Activated naive CD8-positive, alpha-beta T cell treated with anti-CD3 and anti-CD28 coated beads for 36 hours (primary cell): ENCODE results near the gene HINFP. TPM values are rescaled to one million over a fixed set of nuclear protein-coding genes. Genes with fewer than 3 reads are reported as not detected.

Source experiments
- DNase-seq: peaks from one replicate; pipeline ENCODE4 v3.0.0; 2021
- H3K27ac Mint-ChIP-seq: one replicate; pipeline ENCODE4 v1.8.0; 2022; ENCODE audit warnings: mild to moderate bottlenecking, moderate library complexity, mixed read lengths
- H3K27me3 Mint-ChIP-seq: one replicate; pipeline ENCODE4 v1.8.0; 2022; ENCODE audit warnings: mild to moderate bottlenecking, mixed read lengths
- H3K36me3 Mint-ChIP-seq: one replicate; pipeline ENCODE4 v1.8.0; 2021; ENCODE audit warnings: mild to moderate bottlenecking, mixed read lengths
- H3K4me1 Mint-ChIP-seq: one replicate; pipeline ENCODE4 v1.8.0; 2021; ENCODE audit warnings: mixed read lengths
- H3K4me3 Mint-ChIP-seq: one replicate; pipeline ENCODE4 v1.8.0; 2022; ENCODE audit warnings: mild to moderate bottlenecking, moderate library complexity, mixed read lengths
- H3K9me3 Mint-ChIP-seq: one replicate; pipeline ENCODE4 v1.8.0; 2022; ENCODE audit warnings: mixed read lengths
- total RNA-seq, 2 experiments: library from RNA; stranded (reverse); gene quantifications; one replicate each; pipeline ENCODE4 v1.2.3, GENCODE V29; 2021

Gene HINFP
- total RNA-seq, 2 experiments from 2014 or later = 20.3 to 21.5 TPM

DNA sequence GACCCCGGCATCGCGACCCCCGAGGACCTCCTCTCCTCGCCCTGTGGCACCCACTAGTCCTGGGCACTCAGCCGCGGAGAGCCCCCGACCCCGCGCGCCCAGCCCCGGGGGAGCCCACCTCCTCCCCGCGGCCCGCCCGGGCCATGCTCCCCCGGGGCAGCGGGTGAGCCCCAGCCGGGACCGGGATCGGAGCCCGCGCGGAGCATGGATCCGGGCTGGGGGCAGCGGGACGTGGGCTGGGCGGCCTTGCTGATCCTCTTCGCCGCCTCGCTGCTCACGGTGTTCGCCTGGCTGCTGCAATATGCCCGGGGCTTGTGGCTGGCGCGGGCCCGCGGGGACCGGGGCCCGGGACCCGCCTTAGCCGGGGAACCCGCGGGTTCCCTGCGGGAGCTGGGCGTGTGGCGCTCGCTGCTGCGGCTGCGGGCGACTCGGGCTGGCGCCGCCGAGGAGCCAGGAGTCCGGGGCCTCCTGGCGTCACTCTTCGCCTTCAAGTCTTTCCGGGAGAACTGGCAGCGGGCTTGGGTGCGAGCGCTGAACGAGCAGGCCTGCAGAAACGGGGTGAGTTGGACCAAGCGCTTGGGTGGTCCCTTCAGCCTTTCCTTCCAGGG, 13.7 kb upstream of the HINFP start:
- Mint-ChIP-seq H3K4me3 (peak overlapping the region; percentile 94), H3K27me3 (no peaks in the 10 kb centered on the region), H3K4me1 (peaks cover 35% of the 10 kb centered on the region), H3K9me3 (no peaks in the 10 kb centered on the region), H3K36me3 (peaks cover 16% of the 10 kb centered on the region), H3K27ac (peak overlapping the region; percentile 86)
- DNase-seq = peak; percentile 15

- Mint-ChIP-seq H3K36me3 (peaks cover 16% of the 10 kb centered on the region), H3K27ac (peak overlapping the region; percentile 86), H3K4me3 (peak overlapping the region; percentile 94), H3K9me3 (no peaks in the 10 kb centered on the region), H3K27me3 (no peaks in the 10 kb centered on the region), H3K4me1 (peaks cover 32% of the 10 kb centered on the region)
- peak; percentile 40 for DNase-seq
Observed at GRCh38 chr11:119108146-119108856, 13.1 kb upstream of the HINFP start.

DNA sequence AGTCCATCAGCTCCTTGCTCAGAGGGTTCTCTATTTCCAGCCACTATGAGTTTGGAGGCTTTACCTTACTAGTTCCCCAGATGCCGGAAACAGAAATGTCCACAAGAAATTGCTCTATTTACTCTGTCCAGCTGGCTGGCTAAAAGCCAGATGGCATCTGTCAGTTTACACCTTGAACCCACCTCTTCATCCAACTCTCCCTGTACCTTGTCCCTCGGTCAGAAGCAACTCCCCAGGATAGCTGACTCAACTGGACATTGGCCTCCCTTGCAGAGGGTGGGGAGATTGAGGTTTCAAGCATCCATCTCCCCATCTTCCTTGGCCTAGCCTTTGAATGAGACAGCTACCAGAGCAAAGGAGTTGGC, 12.5 kb upstream of the HINFP start:
- Mint-ChIP-seq H3K4me1 (peaks cover 30% of the 10 kb centered on the region), H3K4me3 (peak overlapping the region; percentile 94), H3K27ac (peak overlapping the region; percentile 86), H3K9me3 (no peaks in the 10 kb centered on the region), H3K36me3 (peaks cover 19% of the 10 kb centered on the region), H3K27me3 (no peaks in the 10 kb centered on the region)
- DNase-seq = no peak

DNA sequence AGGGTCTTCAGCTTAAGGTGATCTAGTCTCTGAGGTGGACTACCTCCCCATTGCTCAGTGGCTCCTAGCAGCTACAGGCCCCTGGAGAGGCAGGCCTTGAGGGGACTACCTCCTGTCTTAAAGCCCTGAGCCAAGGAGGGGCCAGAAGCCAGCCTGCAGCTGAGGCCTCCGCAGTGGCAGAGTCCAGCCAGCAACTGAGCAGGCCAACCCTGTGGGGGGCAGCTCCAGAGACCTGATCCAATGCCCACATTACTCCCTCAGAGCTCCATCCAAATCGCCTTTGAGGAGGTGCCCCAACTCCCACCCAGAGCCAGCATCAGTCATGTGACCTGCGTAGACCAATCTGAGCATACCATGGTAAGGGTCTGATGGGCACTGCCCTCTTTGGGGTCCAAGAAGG, 11.5 kb upstream of the HINFP start:
- H3K4me1 Mint-ChIP-seq = peaks cover 34% of the 10 kb centered on the region

DNA sequence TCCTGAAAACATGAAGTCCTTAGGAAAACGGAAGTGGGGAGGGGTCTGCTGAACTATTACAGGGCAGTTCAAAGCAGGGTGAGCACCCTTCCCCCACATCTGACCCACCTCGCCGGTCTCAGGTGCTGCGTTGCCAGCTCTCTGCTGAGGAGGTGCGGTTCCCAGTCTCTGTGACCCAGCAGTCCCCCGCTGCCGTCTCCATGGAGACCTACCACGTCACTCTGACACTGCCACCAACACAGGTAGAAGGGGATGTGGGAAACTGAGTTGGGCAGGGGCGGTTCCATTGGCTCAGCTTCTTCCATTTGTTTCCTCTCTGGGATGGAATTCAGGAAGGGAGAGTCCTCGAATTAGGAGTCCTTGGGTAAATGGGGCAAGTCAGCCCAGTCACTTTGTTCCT, 10.9 kb upstream of the HINFP start:
- Mint-ChIP-seq H3K27me3 (no peaks in the 10 kb centered on the region), H3K27ac (peak overlapping the region; percentile 70), H3K36me3 (peaks cover 33% of the 10 kb centered on the region), H3K9me3 (no peaks in the 10 kb centered on the region), H3K4me1 (peaks cover 40% of the 10 kb centered on the region), H3K4me3 (no peak overlapping the region)
- no peak for DNase-seq

More for the DNA sequence above, 11.5 kb upstream of the HINFP start:
- Mint-ChIP-seq H3K36me3 (peaks cover 27% of the 10 kb centered on the region), H3K27me3 (no peaks in the 10 kb centered on the region), H3K4me3 (peak overlapping the region; percentile 94), H3K9me3 (no peaks in the 10 kb centered on the region), H3K27ac (peak overlapping the region; percentile 86)
- DNase-seq = no peak

DNA sequence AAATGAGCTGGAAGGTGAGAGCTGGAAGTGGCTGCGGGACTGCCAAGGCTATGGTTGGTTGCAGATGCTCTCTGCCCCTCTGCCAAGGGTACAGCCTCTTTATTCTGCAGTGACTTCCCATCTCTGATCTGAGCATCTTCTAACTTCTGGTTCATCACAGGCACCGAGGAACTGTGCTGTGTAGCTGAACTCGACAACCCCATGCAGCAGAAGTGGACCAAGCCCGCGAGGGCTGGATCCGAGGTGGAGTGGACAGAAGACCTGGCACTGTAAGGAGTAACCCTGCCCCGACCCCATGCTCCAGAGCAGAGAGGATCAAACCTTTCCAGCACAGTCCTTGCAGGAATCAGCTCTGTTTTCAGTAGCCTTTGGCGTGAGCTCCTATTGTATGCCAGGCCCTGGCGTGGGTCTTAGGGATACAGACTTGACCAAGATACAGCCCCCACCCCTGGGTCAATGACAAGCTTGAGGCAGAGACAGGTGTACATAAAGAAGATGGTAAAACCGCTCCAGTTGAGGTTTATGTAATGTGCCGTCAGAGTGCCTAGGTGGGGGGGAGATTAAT, 9.9 kb upstream of the HINFP start:
- DNase-seq = no peak
- Mint-ChIP-seq H3K27me3 (no peaks in the 10 kb centered on the region), H3K9me3 (no peaks in the 10 kb centered on the region), H3K36me3 (peaks cover 41% of the 10 kb centered on the region), H3K4me3 (no peak overlapping the region), H3K4me1 (peaks cover 43% of the 10 kb centered on the region), H3K27ac (peak overlapping the region; percentile 7)

DNA sequence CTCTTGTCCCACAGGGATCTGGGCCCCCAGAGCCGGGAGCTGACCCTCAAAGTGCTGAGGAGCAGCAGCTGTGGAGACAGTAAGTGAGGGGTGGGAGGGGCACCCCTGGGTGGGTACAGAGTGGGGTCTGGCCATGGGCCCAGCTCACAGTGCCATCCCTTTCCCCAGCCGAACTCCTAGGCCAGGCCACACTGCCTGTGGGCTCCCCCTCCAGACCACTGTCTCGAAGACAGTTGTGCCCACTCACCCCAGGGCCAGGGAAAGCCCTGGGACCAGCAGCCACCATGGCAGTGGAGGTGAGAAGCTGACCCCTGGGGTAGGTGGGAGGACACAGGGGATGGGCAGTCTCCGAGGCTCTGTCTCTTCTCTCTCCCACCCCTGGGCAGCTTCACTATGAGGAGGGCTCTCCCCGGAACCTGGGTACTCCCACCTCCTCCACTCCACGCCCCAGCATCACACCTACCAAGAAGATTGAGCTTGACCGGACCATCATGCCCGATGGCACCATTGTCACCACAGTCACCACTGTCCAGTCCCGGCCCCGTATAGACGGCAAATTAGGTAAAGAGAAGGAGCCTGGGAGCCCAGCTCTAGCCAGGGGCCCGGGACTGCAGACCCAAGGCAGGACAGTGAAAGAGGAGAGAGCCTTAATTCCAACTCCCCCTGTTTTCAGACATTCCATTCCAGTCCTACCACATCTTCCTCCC, 8.9 kb upstream of the HINFP start:
- Mint-ChIP-seq H3K27ac (peak overlapping the region; percentile 35), H3K4me1 (peaks cover 38% of the 10 kb centered on the region), H3K9me3 (no peaks in the 10 kb centered on the region), H3K4me3 (no peak overlapping the region), H3K36me3 (peaks cover 52% of the 10 kb centered on the region), H3K27me3 (no peaks in the 10 kb centered on the region)
- DNase-seq = no peak

DNA sequence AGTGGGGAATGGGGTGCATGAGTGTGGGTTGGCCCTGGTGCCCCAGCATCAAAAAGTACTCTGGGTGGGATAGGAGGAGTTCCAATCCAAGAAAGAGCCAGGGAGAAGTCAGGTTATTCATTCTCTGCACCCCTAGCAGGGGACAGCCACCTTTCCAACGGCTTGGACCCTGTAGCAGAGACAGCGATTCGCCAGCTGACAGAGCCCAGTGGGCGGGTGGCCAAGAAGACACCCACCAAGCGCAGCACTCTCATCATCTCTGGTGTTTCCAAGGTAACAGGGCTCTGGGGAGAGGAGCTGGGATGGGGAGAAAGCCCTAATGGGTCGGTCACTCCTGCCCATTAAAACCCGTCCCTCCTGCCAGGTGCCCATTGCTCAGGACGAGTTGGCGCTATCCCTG, 7.7 kb upstream of the HINFP start:
- peaks cover 56% of the 10 kb centered on the region for H3K36me3 Mint-ChIP-seq
- no peaks in the 10 kb centered on the region for H3K9me3 Mint-ChIP-seq
- no peak overlapping the region for H3K4me3 Mint-ChIP-seq
- peak overlapping the region; percentile 42 for H3K27ac Mint-ChIP-seq
- DNase-seq = no peak
- H3K4me1 Mint-ChIP-seq = peaks cover 33% of the 10 kb centered on the region
- no peaks in the 10 kb centered on the region for H3K27me3 Mint-ChIP-seq

- Mint-ChIP-seq H3K27me3 (no peaks in the 10 kb centered on the region), H3K36me3 (peaks cover 50% of the 10 kb centered on the region), H3K27ac (peak overlapping the region; percentile 96), H3K4me1 (peaks cover 26% of the 10 kb centered on the region), H3K9me3 (no peaks in the 10 kb centered on the region), H3K4me3 (no peak overlapping the region)
- no peak for DNase-seq
Observed at GRCh38 chr11:119114351-119114750, 7.0 kb upstream of the HINFP start.

DNA sequence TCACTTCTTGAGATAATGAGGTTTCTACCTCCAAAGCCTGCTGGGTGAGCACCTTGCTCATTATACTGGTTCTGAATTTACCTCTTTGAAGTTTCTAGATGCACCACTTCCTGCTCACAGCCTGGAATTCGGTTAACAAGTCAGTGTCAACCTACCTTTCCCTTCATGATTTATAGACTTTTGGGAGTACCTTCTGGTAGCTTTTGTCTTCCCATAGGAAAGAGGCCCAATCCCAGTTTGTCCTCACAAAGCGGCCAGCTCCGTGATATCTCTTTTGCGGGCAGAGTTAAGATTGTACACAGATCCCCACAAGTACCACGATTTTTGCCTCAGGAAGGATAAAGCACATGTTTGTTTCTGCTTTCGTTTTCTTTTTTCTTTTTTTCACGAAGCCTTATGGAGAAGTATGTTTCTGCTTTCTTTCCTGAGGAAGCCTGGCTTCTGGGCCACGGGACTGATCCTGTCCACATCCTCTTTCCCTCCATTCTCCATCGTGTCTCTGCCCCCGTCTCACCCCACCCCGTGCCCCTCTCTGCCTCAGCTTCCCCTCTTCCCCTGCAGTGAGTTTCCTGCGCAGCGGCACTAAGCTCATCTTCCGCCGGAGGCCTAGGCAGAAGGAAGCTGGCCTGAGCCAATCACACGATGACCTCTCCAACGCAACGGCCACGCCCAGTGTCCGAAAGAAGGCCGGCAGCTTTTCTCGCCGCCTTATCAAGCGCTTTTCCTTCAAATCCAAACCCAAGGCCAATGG, 5.7 kb upstream of the HINFP start:
- H3K36me3 Mint-ChIP-seq = peaks cover 47% of the 10 kb centered on the region
- peak; percentile 31 for DNase-seq

DNA sequence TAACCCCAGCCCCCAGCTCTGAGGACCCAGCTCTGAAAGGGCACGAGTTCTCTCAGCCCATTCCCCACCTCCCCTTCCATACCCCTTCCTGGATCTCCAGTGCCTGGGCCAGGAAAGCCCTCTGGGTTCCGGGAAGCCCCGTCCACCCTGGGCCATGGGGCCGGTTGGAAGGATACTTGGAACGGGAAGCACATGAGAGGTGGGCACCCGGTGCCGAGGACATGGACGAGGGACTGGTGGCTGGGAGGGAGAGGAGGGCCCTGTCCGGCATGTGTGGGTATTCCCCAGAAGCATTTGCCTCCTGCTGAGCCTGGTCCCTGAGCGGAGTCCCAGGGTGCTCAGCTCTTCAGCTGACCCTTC, 5.2 kb upstream of the HINFP start:
- peaks cover 29% of the 10 kb centered on the region for H3K4me1 Mint-ChIP-seq
- no peaks in the 10 kb centered on the region for H3K27me3 Mint-ChIP-seq
- no peak for DNase-seq
- peak overlapping the region; percentile 96 for H3K27ac Mint-ChIP-seq
- peaks cover 47% of the 10 kb centered on the region for H3K36me3 Mint-ChIP-seq
- no peaks in the 10 kb centered on the region for H3K9me3 Mint-ChIP-seq
- peak overlapping the region; percentile 74 for H3K4me3 Mint-ChIP-seq

More for the DNA sequence above, 5.7 kb upstream of the HINFP start:
- Mint-ChIP-seq H3K27ac (peak overlapping the region; percentile 96), H3K4me1 (peaks cover 25% of the 10 kb centered on the region), H3K27me3 (no peaks in the 10 kb centered on the region), H3K4me3 (peak overlapping the region; percentile 74), H3K9me3 (no peaks in the 10 kb centered on the region)

DNA sequence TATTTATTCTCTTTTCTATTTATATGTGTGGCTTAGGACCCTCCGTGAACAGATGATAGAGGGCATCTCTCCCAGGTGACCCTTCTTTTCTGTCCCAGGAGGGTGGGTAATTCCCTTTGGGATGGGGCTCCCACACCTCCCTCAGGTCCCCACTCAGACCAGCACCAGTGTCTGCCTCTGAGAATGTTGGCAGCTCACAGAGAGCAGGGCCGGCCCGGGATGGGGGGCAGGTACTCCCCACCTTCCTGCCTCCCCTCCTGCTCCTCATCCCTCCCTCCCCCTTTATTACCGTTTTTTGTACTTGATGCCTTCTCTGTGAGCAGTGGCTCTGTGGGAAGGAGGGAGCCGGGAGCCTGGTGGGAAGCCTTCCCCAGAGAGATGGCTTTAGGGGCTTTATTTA, 4.8 kb upstream of the HINFP start:
- Mint-ChIP-seq H3K27me3 (no peaks in the 10 kb centered on the region), H3K36me3 (peaks cover 44% of the 10 kb centered on the region), H3K4me3 (no peak overlapping the region)

DNA sequence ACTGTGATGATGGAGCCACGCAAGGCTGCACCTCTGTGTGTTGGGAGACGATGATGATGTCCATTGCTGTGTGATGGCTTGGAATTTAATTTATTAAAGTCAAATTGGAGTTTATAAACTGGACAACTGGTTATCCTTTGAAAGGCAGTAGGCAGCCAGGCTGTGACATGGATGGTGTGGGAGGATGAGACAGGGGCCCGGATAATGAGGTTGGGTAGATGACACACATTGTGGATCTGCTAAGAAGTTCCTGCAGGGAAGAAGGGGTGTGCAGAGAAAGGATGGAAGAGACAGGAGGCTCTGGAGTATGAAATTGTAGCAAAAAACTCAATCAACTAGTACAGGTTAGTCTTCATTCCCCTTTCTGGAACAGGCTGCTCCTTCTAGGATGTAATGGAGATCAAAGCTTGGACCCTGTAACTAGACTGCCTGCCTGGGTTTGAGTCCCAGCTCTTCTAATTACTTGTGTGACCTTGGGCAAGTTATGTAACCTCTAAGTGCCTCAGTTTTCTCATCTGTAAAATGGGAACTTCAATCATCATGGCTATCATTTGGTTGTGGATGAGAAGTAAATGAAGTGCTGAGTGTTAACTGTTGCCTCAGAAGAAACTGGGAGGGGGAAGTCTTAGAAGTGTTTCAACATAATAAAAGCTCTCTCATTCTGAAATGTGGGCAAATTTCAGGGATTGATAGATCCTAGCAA, 4.2 kb upstream of the HINFP start:
- peaks cover 43% of the 10 kb centered on the region for H3K36me3 Mint-ChIP-seq

More for the DNA sequence above, 4.8 kb upstream of the HINFP start:
- Mint-ChIP-seq H3K9me3 (no peaks in the 10 kb centered on the region), H3K4me1 (peaks cover 29% of the 10 kb centered on the region), H3K27ac (no peak overlapping the region)
- DNase-seq = no peak

DNA sequence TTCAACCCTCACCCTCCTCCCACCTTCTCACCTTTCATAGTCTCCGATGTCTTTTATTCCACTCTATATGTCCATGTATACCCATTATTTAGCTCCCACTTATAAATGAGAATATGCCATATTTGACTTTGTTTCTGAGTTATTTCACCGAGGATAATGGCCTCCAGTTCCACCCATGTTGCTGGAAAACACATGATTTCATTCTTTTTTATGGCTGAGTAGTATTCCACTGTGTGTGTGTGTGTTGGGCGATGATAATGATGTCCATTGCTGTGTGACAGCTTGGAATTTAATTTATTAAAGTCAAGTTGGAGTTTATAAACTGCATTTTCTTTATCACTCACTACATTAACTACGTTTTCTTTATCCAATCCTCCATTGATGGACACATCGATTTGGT, 3.2 kb upstream of the HINFP start:
- DNase-seq = no peak
- Mint-ChIP-seq H3K9me3 (no peaks in the 10 kb centered on the region), H3K27me3 (no peaks in the 10 kb centered on the region), H3K4me1 (peaks cover 40% of the 10 kb centered on the region), H3K4me3 (no peak overlapping the region), H3K27ac (no peak overlapping the region), H3K36me3 (peaks cover 47% of the 10 kb centered on the region)

More for the DNA sequence above, 4.2 kb upstream of the HINFP start:
- Mint-ChIP-seq H3K4me3 (no peak overlapping the region), H3K4me1 (peaks cover 31% of the 10 kb centered on the region), H3K27me3 (no peaks in the 10 kb centered on the region), H3K9me3 (no peaks in the 10 kb centered on the region), H3K27ac (no peak overlapping the region)
- DNase-seq = no peak
